OCI-M2 (cell line): Measurements from ENCODE around the gene NRCAM.

Source experiments
- DNase-seq: peaks from one replicate; lab custom pipeline; 2025; ENCODE audit not compliant: unreplicated experiment; lab: John Stamatoyannopoulos, UW

Gene NRCAM

DNA sequence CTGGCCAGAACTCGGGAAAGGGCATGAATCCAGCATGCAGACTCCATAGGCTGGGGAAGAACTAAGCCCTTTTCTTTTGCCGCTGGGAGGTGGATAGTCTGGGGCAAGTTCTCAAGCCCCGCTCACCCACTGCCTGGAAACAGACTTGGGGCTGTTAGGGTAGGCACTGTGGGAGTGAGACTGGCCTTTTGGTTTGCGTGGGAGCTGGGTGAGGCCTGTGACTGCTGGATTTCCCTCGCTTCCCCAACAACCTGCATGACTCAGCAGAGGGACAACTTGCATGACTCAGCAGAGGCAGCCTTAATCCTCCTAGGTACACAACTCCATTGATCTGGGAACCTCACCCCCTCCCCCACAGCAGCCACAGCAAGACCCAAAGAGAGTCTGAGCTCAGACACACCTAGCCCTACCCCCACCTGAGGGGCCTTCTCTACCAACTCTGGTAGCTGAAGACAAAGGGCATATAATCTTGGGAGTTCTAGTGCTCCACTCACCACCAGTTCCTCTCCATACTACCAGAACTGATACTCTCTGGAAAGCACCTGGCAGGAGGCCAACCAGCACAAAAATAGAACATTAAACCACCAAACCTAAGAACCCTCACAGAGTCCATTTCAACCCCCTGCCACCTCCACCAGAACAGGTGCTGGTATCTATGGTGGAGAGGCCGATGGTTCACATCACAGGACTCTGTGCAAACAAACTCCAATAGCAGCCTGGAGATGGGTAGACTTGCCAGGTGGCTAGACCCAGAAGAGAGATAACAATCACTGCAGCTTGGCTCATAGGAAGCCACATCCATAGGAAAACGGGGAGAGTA is 244.6 kb downstream of the NRCAM start:
- no peak for DNase-seq

DNA sequence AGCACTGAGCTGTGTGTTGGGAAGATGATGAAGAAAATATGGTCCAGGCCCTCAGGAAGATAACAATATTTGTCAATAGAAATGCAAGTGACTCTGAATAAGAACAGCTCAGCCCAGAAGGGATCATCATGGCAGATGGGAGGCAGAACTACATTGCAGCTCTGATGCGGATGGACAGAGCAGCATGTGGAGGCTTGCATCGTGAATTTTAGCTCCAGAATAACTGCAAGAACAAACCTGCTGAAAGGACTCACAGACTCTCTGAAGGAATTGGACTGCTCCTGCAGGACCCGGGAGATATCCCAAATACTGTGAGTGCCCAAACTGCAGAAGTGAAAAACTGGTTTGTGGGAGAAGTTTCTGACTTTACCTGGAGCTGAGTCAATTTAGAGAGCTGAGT is 245.4 kb downstream of the NRCAM start:
- no peak for DNase-seq

DNA sequence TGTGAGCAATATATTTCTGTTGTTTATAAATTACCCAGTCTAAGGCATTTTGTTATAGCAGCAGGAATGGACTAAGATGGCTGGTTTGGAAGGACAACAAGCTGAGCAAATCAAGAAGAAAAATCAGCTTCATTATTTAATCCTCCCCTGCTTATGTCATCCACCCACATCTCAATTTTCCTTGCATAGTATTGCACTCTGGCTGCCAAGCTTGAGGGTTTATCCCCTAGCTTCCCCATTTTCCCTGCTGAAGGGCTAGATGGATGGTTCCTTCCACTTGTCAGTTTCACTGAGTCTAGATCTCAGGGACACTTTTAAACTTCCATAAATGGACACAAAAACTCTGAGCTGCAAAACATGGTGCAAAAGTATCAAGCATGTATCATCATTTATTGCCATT is 250.9 kb downstream of the NRCAM start:
- no peak for DNase-seq

DNA sequence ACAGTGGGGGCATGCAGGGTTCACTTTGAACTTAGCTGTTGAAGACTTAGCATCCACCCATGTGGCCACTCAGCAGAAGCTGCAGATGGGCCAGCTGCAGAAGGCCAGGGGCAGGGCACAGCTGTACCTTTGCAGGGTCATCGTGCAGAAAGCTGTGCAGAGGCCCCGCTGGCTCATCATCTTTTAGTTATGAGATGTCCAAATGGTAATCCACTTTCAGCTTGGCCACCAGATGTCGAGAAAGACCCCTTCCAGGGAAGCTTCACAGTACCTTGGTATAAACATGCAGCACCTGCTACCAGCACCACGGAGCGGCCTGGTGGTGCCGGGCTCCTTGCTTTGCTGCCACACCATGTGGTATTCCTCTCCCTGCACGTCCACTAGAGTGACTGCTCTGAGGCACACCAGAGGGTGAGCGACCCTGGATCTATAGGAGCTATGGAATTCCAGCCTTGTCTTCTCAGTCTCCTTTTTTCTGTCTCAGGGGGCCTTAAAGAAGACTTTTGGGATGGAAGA is 251.9 kb downstream of the NRCAM start:
- DNase-seq: no peak

DNA sequence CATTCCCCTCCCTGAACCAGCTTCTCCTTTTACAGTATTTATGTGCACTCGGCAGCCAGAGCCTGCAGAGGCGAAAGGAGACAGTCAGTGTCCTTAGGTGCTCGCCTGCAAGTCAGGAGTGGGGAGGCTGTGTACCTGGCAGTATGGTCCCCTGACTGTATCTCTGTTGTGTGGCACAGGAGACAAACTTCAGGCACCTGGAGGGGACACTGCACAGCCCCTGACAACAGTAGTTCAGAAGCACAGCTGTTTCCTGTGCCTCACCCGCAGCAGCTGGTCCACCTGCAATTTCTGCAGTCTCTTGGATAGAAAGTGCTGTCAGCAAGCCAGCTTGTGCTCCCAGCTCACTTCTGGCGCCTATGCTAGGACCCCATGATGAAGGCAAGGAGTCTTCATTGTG is 252.7 kb downstream of the NRCAM start:
- DNase-seq: no peak

DNA sequence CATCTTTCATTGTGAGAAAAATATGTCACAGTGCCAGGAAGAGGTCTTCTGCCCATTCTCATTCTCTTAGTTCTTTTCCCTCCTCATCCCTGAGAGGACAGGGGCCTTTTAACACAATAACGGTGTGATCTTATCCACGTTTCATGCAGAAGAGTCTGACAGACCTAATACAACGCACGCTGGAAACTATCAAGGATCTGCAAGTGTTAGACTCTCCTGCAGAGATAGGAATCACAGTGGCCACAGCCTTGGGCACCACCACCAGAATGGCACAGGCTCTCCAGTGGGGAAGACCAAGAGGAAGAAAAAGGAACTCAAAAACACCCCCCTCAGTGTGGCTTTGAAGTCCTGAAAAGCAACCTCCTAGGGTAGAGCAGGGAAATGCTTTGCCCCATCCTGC is 253.5 kb downstream of the NRCAM start:
- no peak for DNase-seq

DNA sequence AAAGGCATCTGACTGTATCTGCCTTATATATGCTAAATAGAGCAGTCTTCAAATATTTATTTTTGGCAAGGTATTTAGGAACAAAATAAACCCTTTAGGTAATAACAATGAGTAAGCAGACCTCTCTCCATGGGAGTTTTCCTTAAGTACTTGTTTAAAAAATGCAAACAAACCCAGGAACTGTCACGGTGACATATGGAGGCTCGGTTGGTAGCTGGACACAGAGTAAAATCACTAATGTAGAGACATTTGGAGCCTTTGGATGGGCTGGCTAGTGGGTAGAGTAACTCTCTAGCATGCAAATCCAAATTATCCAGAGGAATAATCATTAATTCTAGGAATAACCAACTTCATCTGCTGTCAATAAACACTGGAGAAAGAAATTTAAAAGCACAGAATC is 254.5 kb downstream of the NRCAM start:
- no peak for DNase-seq

DNA sequence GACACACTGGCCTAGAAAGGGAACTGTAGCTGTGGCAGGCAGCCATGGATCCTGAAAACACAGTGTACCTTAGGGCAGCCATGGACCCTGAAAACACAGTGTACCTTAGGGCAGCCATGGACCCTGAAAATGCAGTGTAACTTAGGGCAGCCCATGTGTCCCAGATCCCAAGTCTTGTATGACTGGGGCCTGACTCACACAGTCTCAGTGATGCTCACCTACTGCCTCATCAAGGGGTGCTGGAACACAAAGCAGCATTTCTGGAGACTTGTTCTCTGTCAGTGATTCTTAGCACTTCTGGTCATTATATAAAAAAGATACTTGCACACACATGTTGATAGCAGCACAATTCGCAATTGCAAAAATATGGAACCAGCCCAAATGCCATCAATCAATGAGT is 255.9 kb downstream of the NRCAM start:
- no peak for DNase-seq

DNA sequence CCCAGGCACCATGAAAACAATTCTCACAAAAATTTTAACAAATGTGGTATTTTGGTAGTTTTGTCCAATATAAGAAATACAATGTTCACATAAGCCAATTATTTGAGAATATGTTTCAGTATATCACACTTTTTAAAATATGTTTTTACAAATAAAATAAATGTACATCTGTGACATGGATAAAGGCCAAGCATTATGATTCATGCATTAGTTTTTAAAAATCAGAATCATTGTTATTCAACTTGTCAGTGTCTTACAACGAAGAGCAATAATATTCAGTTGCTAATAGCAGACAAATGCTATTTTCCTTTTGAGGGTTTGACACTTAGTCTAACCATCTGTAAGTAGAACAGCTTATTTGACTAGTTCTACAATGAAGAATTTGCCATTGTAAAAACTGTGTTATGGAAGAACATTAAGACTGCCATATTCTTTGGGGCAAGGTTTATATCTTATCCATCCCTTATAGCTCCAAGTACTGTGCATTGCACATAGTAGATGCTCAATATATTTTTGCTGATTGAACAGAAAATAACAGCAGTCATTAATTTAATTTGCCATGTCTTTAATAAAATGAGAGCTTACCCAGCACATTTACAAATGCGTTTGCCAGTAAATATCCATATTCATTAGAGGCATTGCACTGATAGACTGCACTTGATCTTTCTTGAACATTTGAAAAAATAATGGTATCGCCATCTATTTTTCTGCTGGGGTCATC is 258.7 kb downstream of the NRCAM start:
- DNase-seq: no peak

DNA sequence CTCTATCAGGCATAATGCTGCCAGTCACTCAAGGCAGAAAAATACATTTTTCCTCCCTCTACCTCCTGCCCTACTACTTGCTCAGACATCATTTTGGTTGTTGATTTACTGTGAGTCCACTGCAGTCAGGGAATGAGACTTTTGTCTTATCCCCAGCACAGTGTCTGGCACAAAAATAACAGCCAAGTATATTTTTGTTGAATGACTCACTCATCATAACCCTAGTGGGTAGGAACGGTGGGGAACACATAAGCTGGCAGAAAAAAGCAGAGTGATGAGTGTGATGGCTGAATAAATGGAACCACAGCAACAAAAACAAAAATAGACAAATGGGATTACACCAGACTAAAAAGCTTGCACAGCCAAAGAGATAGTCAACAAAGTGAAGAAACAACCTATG is 260.2 kb downstream of the NRCAM start:
- no peak for DNase-seq

DNA sequence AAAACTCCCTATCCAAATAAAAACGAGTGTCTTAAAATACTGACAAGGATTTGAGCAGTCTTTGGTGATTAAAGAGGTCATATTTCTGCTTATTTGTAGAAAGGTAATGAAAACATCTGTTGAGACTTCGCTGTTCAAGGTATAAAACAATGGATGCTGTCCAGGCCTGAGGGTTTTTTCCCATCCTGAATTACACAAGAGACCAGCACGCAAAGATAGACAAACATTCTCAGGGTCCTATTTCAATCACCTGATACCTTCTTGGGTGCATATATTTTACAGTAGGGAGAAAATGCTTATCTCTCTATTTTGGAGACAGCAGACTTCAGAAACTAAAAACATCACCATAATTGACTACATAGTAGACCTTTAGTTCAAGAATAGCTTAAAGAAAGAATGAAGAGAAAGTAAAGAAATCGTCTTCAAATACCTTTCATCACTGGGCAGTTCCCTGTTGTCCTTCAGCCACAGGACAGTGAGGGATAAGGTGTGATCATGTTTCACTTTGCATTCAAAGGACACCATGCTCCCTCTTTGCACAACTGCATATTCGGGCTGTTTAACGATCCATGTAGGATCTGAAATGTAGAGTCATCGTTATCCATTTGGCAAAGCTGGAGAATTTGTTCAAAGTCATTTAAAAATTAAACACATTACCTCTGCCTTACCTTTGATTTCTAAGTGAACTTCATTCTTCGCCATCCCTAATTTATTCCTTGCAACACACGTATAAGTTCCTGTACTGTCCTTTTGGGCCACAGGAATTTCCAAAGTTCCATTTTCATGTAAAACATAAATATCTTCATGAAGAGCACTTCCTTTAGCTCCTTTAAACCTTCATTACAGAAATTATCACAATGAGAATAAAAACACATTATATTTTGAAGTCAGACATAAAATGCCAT is 262.4 kb downstream of the NRCAM start:
- no peak for DNase-seq

DNA sequence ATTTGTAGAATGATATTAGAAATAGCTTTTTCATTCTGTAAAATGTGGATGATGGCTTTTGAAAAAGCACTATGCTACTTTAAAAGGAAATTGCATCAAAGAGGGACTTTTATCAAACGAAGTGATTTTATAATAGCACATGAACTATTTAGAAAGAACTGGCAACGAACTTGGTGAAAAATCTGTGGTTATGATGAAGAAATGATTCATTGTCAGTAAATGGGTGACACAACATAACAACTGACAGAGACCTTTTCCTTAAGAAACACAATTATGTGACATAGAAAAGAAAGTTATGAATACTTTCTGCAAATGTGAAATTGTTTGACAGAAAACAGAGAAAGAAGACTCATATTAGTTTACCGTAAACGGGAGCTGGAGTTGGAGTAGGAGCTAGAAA is 265.3 kb downstream of the NRCAM start:
- DNase-seq: no peak

DNA sequence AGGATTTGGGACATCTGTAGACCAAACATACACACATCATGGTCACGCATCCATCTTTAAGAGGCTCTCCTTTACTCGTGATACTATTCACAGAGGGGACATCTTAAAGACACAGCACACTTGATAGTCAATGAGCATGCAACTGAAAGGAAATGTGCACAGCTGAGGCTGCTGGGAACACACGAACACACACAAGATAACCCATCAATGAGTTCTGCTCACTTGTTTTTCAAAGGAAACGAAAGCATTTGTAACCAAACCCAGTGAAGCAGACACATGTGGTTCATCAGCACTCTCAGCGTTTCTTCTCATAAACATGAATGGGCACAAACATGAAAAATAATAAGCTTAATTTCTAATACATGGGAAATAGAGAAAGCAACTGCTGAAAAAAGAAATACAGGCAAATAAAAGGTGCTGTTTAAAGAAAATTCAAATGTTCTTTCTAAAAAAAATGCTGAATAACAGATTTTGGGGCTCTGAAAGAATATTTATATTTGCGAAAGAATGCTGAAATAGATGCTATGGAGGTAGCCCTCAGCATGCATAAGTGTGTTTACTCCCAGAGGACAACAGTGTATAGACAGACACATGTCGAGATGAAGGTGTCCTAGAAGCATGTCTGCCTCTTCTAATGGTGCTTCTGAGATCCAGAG is 266.4 kb downstream of the NRCAM start:
- no peak for DNase-seq

DNA sequence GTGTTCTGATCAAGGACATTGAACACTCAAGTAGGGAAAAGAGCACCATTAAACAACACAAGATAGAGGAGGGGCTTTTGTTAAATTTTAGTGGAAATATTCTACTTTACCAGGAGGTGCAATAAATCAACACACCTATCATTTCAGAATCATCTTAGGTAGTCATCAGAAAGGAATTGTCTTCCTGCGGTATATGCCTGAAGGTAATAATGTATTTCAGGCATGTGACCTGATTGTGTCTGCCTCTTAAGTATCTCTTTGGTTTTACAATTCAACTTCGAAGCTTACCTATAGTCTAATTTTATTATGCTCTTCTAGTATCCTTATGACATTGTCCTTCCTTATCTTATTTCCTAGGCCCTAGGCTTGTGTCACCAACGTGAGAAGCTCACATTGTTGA is 267.5 kb downstream of the NRCAM start:
- DNase-seq: no peak

DNA sequence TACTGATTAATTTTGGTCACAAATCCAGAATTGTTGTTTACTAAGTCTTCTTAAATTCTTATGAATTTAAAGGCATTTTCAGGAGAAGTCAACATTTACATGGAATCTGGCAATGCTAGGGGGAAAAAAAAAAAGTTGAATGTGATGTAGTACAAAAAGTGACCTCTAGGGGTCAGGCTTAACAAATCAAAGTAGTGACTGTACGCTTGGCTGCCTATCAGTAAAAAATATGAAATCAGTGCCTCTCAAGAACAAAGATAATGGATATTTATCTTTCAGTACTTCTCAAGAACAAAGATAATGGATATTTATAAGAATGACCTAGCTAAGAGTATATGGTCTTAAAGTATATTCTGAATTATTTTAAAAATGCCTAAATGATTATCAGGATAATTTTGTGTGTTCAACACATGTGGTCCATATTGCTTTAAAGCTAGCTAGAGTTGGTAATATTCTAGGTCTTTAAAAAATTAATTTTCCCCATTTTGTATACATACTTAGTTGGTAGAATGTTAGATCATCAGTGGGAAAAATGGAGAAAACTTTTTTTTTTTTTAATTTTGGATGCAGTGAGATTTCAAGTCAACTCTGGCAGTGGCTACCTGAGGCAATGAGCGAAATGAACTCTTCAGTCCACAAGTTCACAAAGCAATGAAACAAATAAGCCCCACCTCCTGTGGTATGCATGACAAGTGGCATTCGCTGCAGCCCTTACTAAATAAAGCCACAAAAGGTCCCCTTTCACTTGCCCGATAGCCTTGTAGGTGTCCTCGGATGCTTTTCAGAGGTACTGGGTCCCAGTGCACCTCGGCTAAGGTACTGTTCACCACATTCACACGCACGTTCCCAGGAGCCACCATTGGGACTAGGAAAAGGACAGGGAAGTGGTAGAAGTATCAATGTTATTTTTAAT is 274.9 kb downstream of the NRCAM start:
- peak; percentile 37 for DNase-seq

DNA sequence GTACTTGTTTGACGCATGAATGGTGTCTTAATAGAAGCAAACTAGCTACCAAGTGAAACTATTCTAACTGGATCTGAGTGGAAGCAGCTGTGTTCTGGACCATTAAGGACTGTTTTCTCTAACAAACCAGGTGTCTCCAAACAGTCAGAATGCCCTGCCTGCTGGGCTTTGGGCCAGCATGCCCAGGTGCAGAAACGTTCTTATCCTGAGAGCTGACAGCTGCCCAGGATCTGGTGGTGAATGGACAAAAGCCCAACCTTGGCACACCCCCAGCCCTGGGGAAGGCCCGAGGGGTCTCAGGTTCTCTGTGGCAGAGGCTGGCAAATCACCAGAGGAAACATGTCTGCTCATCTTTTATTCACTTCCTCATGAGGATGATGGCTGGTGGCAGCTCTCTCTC is 277.8 kb downstream of the NRCAM start:
- DNase-seq: no peak

DNA sequence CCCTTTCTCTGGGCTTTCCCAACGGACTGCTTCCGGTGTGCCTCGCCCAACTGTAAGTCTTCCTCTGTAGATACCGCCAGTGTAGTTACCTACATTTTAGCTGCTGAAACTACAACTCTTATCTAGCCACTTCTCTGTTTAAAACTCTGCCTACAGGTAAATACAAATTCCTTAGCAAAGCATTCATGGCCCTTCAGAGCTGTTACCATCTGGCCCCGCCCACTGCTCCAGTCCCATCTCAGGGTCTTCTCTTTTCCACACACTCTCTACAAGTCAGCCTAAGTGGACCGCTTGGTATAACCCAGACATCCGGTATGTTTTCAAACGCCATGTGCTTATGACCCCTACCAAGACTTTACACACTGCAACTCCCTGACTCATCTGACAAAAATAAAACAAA is 285.1 kb downstream of the NRCAM start:
- DNase-seq: no peak

DNA sequence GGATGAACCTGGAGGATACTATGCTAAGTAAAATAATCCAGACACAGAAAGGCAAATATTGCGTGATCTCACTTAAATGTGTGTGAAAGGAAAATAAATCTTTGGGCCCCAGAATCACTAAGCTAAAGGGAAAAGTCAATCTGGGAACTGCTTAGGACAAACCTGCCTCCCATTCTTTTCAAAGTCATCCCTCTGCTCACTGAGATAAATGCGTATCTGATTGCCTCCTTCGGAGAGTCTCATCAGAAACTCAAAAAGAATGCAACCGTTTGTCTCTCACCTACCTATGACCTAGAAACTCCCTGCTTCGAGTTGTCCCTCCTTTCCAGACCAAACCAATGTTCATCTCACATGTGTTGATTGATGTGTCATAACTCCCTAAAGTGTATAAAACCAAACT is 286.0 kb downstream of the NRCAM start:
- DNase-seq: no peak

DNA sequence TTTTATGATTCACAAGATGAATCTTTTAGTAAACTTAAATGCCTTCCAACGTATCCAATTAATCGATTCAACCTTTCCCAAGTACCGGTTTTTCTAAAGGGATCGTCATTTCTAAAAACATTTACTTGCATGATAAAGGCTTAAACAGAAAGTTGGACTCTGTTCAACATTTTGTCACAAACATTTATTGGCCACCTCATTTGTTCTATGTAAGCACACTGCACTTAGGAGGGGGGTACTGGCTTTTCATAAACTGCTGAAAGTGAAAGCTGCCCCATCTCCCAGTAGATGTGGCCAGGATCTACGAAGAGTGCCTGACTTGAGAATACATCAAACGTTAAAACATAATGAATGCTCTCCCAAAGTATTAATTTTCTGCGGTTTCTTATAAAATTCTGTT is 288.8 kb downstream of the NRCAM start:
- no peak for DNase-seq

DNA sequence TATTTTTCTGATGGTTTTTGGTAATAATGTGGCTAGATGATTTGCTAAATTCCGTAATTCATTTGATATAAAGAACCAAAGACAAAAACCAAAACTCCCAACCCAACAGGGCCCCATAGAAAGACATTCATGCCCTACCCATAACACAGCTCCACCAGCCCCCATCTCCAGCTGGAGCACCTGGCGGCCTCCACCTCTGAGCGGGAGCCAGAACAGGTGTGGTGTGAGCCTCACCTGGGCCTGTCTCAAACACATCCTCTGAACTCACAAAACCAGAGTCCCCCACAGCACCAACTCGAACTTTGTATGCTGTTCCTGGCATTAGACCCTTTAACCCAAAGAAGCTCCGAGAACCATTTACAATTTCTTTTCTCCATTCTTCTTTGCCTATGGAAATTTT is 289.5 kb downstream of the NRCAM start:
- DNase-seq: no peak
